Measurements from ENCODE around the gene NOL9.

NOL9 gene

DNA sequence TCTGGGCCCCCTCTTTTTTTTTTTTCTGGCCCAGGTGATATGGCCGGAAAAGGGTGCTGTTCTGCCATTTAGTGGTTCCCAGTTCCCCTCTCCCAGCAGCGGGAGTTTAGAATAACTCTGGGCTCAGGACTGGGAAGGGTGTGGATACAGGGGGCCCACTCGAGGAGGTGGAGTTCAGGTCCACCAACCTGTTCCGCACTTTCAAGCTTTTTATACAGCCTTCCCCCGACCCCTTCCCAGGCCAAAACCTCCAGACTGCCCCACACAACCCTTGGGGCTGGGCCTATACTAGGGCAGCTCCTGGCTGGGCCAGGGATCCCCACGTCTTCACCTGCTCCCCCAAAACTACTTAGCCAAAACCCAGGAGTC, 63.2 kb downstream of the NOL9 start:
- TF ChIP-seq, protein P1, sequence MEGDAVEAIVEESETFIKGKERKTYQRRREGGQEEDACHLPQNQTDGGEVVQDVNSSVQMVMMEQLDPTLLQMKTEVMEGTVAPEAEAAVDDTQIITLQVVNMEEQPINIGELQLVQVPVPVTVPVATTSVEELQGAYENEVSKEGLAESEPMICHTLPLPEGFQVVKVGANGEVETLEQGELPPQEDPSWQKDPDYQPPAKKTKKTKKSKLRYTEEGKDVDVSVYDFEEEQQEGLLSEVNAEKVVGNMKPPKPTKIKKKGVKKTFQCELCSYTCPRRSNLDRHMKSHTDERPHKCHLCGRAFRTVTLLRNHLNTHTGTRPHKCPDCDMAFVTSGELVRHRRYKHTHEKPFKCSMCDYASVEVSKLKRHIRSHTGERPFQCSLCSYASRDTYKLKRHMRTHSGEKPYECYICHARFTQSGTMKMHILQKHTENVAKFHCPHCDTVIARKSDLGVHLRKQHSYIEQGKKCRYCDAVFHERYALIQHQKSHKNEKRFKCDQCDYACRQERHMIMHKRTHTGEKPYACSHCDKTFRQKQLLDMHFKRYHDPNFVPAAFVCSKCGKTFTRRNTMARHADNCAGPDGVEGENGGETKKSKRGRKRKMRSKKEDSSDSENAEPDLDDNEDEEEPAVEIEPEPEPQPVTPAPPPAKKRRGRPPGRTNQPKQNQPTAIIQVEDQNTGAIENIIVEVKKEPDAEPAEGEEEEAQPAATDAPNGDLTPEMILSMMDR (IDR thresholded peaks at IDR 0.05; ENCODE audit: borderline replicate concordance, insufficient read depth, low read depth, low read length) = no peak
- peak overlapping the region; percentile 80 for H3K4me3 ChIP-seq (ENCODE audit: low read depth, low read length)

DNA sequence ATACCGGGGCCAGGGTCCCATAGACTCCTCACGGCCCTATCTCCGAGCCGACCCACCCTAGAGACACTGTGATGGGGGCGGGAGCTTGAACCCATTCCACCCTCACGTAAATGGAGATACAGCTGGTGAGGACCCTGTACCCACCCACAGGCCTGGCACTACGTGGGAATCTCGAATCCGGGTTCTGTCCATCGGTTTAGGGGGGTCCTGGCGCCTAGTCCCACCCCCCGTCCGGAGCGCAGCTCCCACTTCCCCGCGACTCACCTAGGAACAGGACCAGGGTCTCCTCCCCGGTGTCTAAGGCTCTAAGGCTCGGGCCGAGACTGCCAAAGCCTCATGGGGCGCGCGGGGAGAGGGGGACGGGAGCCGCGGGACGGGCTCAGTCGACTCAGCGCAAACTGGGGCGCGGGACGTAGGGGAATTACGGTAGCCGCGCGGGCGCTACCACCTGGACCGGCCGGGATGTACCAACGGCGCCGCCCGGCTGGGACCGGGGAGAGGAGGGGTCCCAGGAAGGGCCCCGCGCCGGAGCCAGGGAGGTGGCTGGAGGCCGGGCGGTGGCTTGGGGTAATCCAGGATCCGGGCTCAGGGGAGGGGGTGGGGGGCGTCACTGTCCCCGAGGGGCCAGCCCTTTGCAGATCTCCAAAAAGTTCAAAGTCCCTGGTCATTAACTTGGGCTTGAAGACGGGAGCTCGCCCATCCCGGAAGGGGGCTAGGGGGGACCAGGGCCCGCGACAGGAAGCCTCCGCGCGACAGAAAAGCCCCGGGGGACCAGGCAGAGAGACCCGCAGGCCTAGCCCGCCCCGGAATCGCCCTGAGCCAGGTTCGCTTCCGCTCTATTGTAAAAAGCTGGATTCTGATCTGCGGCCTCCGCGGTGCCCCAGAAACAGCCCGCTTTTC, 63.9 kb downstream of the NOL9 start:
- peak overlapping the region; percentile 80 for H3K4me3 ChIP-seq (ENCODE audit: low read depth, low read length)
- TF ChIP-seq, protein P1 (IDR thresholded peaks at IDR 0.05; ENCODE audit: borderline replicate concordance, insufficient read depth, low read depth, low read length) = no peak

DNA sequence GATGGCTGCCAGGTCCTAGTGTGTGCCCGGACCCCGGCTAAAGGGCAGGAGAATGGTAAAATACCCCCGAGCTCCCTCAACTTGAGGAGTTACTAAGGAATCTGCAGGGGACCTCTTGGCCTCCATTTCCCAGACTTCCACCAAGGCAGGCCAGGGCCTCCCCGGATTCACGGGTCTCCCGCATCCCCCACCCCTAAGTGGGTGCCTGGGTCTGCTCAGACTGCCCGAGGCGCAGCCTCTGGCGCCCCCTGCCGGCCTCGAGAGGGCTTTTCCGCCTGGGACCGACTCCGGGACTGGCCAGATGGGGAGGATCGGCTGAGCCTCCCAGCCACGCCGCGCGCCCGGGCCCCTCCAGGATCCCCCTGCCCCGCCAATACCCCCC, 64.5 kb downstream of the NOL9 start:
- TF ChIP-seq, protein P1 (IDR thresholded peaks at IDR 0.05; ENCODE audit: borderline replicate concordance, insufficient read depth, low read depth, low read length) = peak; percentile 98
- peak overlapping the region; percentile 80 for H3K4me3 ChIP-seq (ENCODE audit: low read depth, low read length)

DNA sequence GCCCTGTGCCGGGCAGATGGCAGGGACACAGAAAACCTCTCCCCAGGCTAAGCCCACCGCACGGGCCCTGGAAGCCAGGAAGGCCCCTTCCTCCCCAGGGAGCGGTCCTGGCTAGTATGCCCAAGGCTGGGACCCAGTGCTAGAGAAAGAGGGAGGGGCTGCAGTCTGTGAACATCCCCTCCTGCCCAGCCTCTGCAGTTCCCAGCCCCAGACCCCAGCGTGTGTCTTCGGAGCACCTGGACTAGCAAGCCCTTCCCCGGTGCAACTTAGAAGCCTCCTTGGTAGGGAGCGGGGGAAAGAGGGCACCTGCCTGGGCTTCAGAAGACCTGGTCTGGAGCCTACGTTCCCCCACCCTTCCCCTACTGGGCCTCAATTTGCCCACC, 64.9 kb downstream of the NOL9 start:
- TF ChIP-seq, protein P1 (IDR thresholded peaks at IDR 0.05; ENCODE audit: borderline replicate concordance, insufficient read depth, low read depth, low read length) = no peak
- H3K4me3 ChIP-seq (ENCODE audit: low read depth, low read length) = no peak overlapping the region

DNA sequence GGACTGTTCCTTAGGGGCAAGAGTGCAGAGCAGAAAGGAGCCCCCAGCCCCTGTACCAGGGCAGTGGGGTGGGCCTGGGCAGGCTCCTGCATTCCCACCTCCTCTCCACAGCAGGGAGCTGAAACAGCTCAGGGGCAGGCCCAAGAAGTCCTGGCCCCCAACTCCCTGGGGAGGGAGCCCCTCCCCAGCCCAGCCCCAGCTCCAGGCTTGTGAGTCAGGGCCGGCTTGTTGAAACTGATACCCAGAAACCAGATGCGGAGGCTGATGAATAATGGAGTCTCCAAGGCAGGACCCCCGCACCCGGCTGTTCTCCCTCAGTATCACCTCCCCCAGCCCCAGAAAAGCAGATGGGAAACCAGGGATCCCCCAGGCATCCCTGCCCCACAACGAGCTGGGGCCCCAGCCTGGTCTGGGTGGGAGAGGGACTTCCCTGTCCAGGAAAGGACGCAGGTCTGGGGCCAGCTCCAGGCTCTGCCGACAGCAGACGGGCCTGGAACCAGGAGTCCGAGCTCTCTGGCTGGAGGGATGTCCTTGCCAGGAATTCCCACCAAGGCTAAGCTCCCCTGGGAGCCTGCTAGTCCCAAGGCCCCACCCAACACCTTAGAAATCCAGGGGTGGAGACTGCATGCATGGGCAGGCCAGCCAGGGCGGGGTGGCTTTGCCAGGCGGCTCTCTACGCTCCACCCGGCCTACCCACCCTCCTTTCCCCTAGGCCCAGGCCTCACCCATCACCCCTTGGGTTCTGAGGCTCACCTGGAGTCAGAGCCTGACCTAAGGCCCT, 65.5 kb downstream of the NOL9 start:
- H3K4me3 ChIP-seq (ENCODE audit: low read depth, low read length) = no peak overlapping the region
- TF ChIP-seq, protein P1 (IDR thresholded peaks at IDR 0.05; ENCODE audit: borderline replicate concordance, insufficient read depth, low read depth, low read length) = no peak

DNA sequence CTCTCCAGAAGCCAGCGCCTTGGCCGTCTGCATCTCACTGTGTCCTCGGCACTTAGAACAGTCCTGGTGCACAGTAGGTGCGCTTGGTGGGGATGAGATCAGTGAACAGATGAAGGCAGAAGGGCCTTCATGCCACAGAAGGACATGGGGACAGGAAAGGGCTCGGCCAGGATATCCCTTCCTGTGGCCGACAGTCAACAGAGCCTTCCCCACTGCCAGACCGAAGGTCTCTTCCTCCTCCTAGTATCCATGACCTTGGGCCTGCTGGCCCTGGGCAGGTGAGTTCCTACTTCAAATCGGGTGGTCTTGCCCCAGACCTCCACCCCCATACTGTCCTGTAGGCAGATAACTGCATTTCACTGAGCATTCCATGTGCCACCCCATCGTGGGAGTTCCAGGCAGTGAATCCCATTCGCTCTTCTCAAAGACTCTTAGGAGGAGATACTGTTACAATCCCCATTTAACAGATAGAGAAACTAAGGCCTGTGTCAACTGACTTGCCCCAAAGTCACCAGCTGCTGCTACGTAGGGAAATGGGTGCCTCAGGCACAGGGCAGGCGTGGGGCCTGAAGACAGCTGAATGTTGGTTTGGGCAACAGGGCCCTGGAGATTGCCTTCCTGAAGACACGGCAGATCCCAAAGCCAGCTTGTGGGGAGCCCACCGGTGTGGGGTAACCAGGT, 66.4 kb downstream of the NOL9 start:
- H3K4me3 ChIP-seq (ENCODE audit: low read depth, low read length) = no peak overlapping the region
- TF ChIP-seq, protein P1 (IDR thresholded peaks at IDR 0.05; ENCODE audit: borderline replicate concordance, insufficient read depth, low read depth, low read length) = no peak

Measured in GM12875 (cell line).